PC-3 (cell line): ENCODE data around the gene SLC8A1.

Source experiments
- CTCF ChIP-seq: fragments of 300-600 bp; sonication (generic); conservative IDR thresholded peaks from 2 replicates; pipeline ENCODE4 v1.5.1; 2017; ENCODE audit warnings: antibody characterized with exemption, low read depth, mild to moderate bottlenecking, low read length
- EZH2 ChIP-seq: fragments of 300-600 bp; sonication (generic); IDR thresholded peaks from one replicate; pipeline ENCODE4 v1.6.1; 2017; ENCODE audit warnings: antibody characterized with exemption, mild to moderate bottlenecking, low read length; ENCODE audit not compliant: unreplicated experiment
- EZH2phosphoT487 ChIP-seq: fragments of 300-600 bp; sonication (generic); IDR thresholded peaks from 2 replicates; pipeline ENCODE4 v1.6.1; 2018; ENCODE audit warnings: mild to moderate bottlenecking, antibody characterized with exemption, low read length, borderline replicate concordance

- TF ChIP-seq CTCF (no peak), EZH2 (no peak), EZH2phosphoT487 (no peak)
These were observed 303.6 kb downstream of the SLC8A1 start for GRCh38 chr2:40148334-40148733.
